Smooth muscle cell (in vitro differentiated cells): ENCODE measurements around the gene QRFP. TPM values are rescaled to one million over a fixed set of nuclear protein-coding genes. Genes with fewer than 3 reads are reported as not detected.

Source experiments
- DNase-seq: peaks from one replicate; lab custom pipeline; 2025; ENCODE audit not compliant: unreplicated experiment; lab: John Stamatoyannopoulos, UW
- H2AFZ ChIP-seq: fragments of 200-600 bp; sonication (generic); 2 replicates; pipeline ENCODE4 v1.6.0; 2016; ENCODE audit warnings: antibody characterized with exemption, low read depth, mild to moderate bottlenecking
- H3F3A ChIP-seq: fragments of 200-600 bp; sonication (generic); 2 replicates; pipeline ENCODE4 v1.6.0; 2017; ENCODE audit warnings: antibody characterized with exemption, low read depth
- H3K27ac ChIP-seq: fragments of 200-600 bp; sonication (generic); 2 replicates; pipeline ENCODE4 v1.5.1; 2016; ENCODE audit warnings: low read depth, mild to moderate bottlenecking
- H3K27me3 ChIP-seq: fragments of 200-600 bp; sonication (generic); 2 replicates; pipeline ENCODE4 v1.6.1; 2016; ENCODE audit warnings: low read depth, mild to moderate bottlenecking
- H3K36me3 ChIP-seq: fragments of 200-600 bp; sonication (generic); 2 replicates; pipeline ENCODE4 v1.5.1; 2016; ENCODE audit warnings: low read depth
- H3K4me1 ChIP-seq: fragments of 200-600 bp; sonication (generic); 2 replicates; pipeline ENCODE4 v1.5.1; 2016; ENCODE audit warnings: low read depth
- H3K4me2 ChIP-seq: fragments of 200-600 bp; sonication (generic); 2 replicates; pipeline ENCODE4 v1.6.0; 2016; ENCODE audit warnings: mild to moderate bottlenecking
- H3K4me3 ChIP-seq: fragments of 200-600 bp; sonication (generic); 2 replicates; pipeline ENCODE4 v1.5.1; 2016; ENCODE audit warnings: mild to moderate bottlenecking
- H3K79me2 ChIP-seq: fragments of 200-600 bp; sonication (generic); 2 replicates; pipeline ENCODE4 v1.6.0; 2016; ENCODE audit warnings: low read depth, mild to moderate bottlenecking
- H3K9ac ChIP-seq: fragments of 200-600 bp; sonication (generic); 2 replicates; pipeline ENCODE4 v1.6.0; 2016; ENCODE audit warnings: low read depth
- H3K9me3 ChIP-seq: fragments of 200-600 bp; sonication (generic); replicated peaks from 2 replicates; pipeline ENCODE4 v1.5.1; 2016; ENCODE audit warnings: low read depth
- H4K20me1 ChIP-seq: fragments of 200-600 bp; sonication (generic); 2 replicates; pipeline ENCODE4 v1.6.0; 2016; ENCODE audit warnings: low read depth
- WGBS: methylation state at CpG from one replicate; pipeline ENCODE4 v1.1.7; 2016; ENCODE audit warnings: low lambda C conversion rate; 5-methylcytosine and 5-hydroxymethylcytosine counted together
- polyA plus RNA-seq: library from polyadenylated mRNA; unstranded; fragments of >200 nt; fragmentation: Nextera tagmentation; extraction: Ambion mirVana; gene quantifications from 2 replicates; pipeline ENCODE4 v1.2.1, GENCODE V29; 2016
- total RNA-seq: library from RNA; depleted of rRNA; stranded (reverse); fragments of >200 nt; gene quantifications from 2 replicates; pipeline ENCODE4 v1.2.3, GENCODE V29; 2014
- TF ChIP-seq, protein P1 (sequence below): fragments of 200-600 bp; sonication (generic); IDR thresholded peaks from 2 replicates; pipeline ENCODE4 v1.5.1; 2017; ENCODE audit warnings: borderline replicate concordance, mild to moderate bottlenecking, antibody characterized with exemption; ENCODE audit not compliant: insufficient read depth, poor library complexity, severe bottlenecking

Gene QRFP
- total and polyA plus RNA-seq, 2 experiments from 2014 or later: 0.15 TPM; not detected in 1

DNA sequence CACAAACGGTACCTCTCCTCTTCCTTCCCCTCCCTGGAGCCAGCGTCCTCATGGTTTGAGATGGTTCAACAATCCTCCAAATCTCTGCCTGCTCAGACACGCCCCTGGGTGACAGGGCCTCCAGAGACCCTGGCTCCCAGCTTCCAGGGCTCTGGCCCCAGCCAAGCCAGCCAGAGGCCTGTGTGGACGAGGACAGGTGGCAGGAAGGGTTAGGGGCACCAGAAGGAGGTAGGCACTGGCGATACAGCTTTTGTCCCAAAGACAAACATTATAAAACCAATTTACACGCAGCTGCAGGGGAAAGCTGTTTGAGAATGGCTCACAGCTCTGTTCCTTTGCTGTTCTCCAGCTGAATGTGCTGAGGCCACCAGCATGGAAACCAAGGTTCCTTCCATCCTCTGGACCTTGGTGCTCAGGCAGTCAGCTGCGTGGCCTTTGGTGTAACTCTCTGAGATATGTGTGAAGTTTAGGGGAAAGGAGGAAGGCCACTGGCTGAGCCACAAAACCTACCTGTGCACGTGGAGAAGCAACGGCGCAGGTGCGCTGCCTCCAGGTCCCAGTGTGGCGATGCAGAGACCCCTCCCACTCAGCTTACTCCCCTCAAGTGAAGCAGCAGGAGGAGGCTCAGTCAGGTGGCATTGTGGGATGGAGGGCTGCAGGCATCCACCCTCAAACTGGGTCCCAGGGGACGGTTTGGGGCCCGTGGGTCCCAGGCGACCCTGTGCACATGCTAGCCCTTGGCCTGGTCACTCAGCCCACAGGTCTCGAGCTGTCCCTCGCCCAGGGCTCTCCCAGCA lies 4.3 kb upstream of the QRFP start:
- no peak overlapping the region for H3K27ac ChIP-seq
- H3K79me2 ChIP-seq: no peaks in the 10 kb centered on the region
- no peak overlapping the region for H3K4me3 ChIP-seq
- no peak for DNase-seq
- no peak overlapping the region for H2AFZ ChIP-seq
- no peak overlapping the region for H3K9ac ChIP-seq
- no peaks in the 10 kb centered on the region for H3K36me3 ChIP-seq
- no peaks in the 10 kb centered on the region for H3F3A ChIP-seq
- no peaks in the 10 kb centered on the region for H3K9me3 ChIP-seq
- TF ChIP-seq, protein P1, sequence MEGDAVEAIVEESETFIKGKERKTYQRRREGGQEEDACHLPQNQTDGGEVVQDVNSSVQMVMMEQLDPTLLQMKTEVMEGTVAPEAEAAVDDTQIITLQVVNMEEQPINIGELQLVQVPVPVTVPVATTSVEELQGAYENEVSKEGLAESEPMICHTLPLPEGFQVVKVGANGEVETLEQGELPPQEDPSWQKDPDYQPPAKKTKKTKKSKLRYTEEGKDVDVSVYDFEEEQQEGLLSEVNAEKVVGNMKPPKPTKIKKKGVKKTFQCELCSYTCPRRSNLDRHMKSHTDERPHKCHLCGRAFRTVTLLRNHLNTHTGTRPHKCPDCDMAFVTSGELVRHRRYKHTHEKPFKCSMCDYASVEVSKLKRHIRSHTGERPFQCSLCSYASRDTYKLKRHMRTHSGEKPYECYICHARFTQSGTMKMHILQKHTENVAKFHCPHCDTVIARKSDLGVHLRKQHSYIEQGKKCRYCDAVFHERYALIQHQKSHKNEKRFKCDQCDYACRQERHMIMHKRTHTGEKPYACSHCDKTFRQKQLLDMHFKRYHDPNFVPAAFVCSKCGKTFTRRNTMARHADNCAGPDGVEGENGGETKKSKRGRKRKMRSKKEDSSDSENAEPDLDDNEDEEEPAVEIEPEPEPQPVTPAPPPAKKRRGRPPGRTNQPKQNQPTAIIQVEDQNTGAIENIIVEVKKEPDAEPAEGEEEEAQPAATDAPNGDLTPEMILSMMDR: no peak
- H4K20me1 ChIP-seq: peaks cover 3% of the 10 kb centered on the region
- H3K27me3 ChIP-seq: no peaks in the 10 kb centered on the region
- WGBS: 89% methylated on average over 17 of the region's 17 CpGs
- H3K4me1 ChIP-seq: no peaks in the 10 kb centered on the region
- H3K4me2 ChIP-seq: no peak overlapping the region

DNA sequence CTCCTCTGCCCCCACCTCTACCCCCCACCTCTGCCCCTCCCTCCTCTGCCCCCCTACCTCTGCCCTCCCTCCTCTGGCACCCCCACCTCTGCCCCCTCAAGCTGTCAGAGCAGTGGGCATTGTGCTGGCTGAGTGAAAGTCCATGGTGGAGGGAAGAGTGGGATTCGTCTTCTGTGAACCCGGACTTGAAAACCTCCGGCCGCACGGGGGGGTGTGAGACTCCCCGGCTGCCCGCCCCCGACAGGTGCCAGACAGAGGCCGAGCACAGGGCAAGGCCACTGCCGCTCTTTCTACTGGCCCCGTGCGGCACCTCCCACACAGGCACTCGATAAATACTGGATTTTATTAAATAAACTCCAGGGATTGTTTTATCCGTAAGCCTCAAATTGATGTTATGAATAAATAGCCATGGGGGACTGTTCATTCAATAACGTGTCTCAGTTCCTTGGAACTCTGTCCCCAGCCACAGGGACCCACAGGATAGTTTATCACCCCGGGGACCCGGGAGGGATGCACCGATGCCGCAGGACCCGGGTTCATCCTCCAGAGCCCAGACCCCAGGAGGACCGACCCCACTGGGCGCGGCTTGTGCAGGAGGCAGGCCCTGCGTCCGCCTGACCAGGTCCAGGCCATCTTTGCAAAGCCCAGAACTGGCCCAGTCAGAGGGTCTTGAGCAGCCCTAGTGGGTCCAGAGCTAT lies 2.6 kb upstream of the QRFP start:
- Histone ChIP-seq H3K27me3 (no peaks in the 10 kb centered on the region), H3K36me3 (no peaks in the 10 kb centered on the region), H2AFZ (no peak overlapping the region), H3F3A (no peaks in the 10 kb centered on the region), H3K27ac (no peak overlapping the region), H3K4me2 (no peak overlapping the region), H3K4me3 (no peak overlapping the region), H4K20me1 (peaks cover 13% of the 10 kb centered on the region), H3K79me2 (no peaks in the 10 kb centered on the region), H3K4me1 (no peaks in the 10 kb centered on the region), H3K9me3 (no peaks in the 10 kb centered on the region), H3K9ac (no peak overlapping the region)
- no peak for DNase-seq
- TF ChIP-seq, protein P1: no peak
- WGBS: 94% methylated on average over 18 of the region's 25 CpGs

DNA sequence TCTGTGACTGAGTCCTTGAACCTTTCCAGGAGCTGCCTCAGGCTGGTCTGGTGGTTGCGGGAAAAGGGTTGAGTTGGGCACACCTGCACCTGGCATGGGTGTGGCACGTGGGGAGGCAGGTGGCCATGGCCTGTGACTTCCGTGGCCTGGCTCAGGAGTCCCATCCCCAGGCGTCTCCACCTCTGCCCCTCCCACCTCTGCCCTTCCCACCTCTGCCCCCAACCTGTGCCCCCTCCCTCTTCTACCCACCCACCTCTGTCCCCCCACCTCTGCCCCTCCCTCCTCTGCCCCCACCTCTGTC lies 1.9 kb upstream of the QRFP start:
- H3K9me3 ChIP-seq: no peaks in the 10 kb centered on the region
- H3K4me2 ChIP-seq: no peak overlapping the region
- 100% methylated on average over 1 of the region's 4 CpGs for WGBS
- TF ChIP-seq, protein P1: no peak
- H2AFZ ChIP-seq: no peak overlapping the region
- H3F3A ChIP-seq: no peaks in the 10 kb centered on the region
- H3K4me1 ChIP-seq: no peaks in the 10 kb centered on the region
- no peaks in the 10 kb centered on the region for H3K36me3 ChIP-seq
- H4K20me1 ChIP-seq: peaks cover 20% of the 10 kb centered on the region
- H3K9ac ChIP-seq: no peak overlapping the region
- no peak for DNase-seq
- no peak overlapping the region for H3K4me3 ChIP-seq
- no peaks in the 10 kb centered on the region for H3K79me2 ChIP-seq
- H3K27ac ChIP-seq: no peak overlapping the region
- no peaks in the 10 kb centered on the region for H3K27me3 ChIP-seq
